SK-N-MC (cell line): ENCODE measurements around the gene FAM107B.

ENCODE experiments used
- EZH2 ChIP-seq: fragments of 200-600 bp; sonication (generic); IDR thresholded peaks from one replicate; pipeline ENCODE4 v1.6.1; 2017; ENCODE audit warnings: antibody characterized with exemption
- FOXP2 ChIP-seq: optimal IDR thresholded peaks from 2 replicates; pipeline ENCODE3; 2011; ENCODE audit warnings: mild to moderate bottlenecking, moderate library complexity; ENCODE audit not compliant: insufficient read depth; ENCODE audit errors: extremely low read length, control extremely low read depth

GRCh38 chr10:14478201-14478600 lies 296.5 kb downstream of the FAM107B start:
- no peak for TF ChIP-seq EZH2
- TF ChIP-seq FOXP2: no peak
